Immature natural killer cell (primary cell): ENCODE data around the gene THEM4. TPM values are rescaled to one million over a fixed set of nuclear protein-coding genes. Genes with fewer than 3 reads are reported as not detected.

ENCODE experiments used
- DNase-seq, 3 donors: peaks; one replicate each; pipeline ENCODE4 v3.0.0; 2022; ENCODE audit warnings: mixed read lengths in 1 of 3
- H3K27ac Mint-ChIP-seq, 6 donors: one replicate each; pipeline ENCODE4 v1.8.0; 2020; ENCODE audit warnings: mixed read lengths in 6 of 6, mild to moderate bottlenecking in 5 of 6, inconsistent platforms in 4 of 6, moderate library complexity in 3 of 6
- H3K27me3 Mint-ChIP-seq, 3 donors: one replicate each; pipeline ENCODE4 v1.8.0; 2020 to 2021; ENCODE audit warnings: low read depth in 3 of 3, mild to moderate bottlenecking in 3 of 3, mixed read lengths in 3 of 3, moderate library complexity in 3 of 3, inconsistent platforms in 1 of 3
- H3K36me3 Mint-ChIP-seq, 3 donors: one replicate each; pipeline ENCODE4 v1.8.0; 2020; ENCODE audit warnings: mixed read lengths in 3 of 3, inconsistent platforms in 2 of 3, mild to moderate bottlenecking in 2 of 3
- H3K4me1 Mint-ChIP-seq, 2 donors: one replicate each; pipeline ENCODE4 v1.8.0; 2020; ENCODE audit warnings: inconsistent platforms in 2 of 2, mild to moderate bottlenecking in 2 of 2, mixed read lengths in 2 of 2, moderate library complexity in 1 of 2
- H3K4me3 Mint-ChIP-seq, 5 donors: one replicate each; pipeline ENCODE4 v1.8.0; 2020; ENCODE audit warnings: mild to moderate bottlenecking in 5 of 5, mixed read lengths in 5 of 5, inconsistent platforms in 3 of 5, moderate library complexity in 3 of 5
- H3K9me3 Mint-ChIP-seq, 6 donors: one replicate each; pipeline ENCODE4 v1.8.0; 2020; ENCODE audit warnings: mild to moderate bottlenecking in 6 of 6, mixed read lengths in 6 of 6, inconsistent platforms in 4 of 6, moderate library complexity in 3 of 6
- polyA plus RNA-seq, 3 donors: library from polyadenylated mRNA; unstranded; fragments of 300-500 nt; fragmentation: Illumina TruSeq; gene quantifications; one replicate each; pipeline ENCODE4 v1.2.3, GENCODE V29; 2021

Gene THEM4
- polyA plus RNA-seq: 10 to 100 TPM; 29.9 to 38.1 (median 36.7) TPM

GRCh38 chr1:151909167-151910149 lies at the start of gene THEM4:
THEM4 (minus strand) TSS chr1:151909511; CDS start chr1:151909458, 53 bp downstream.
- peaks cover 15 to 20% (median 16%) of the 10 kb centered on the region in 3 donors for H3K36me3 Mint-ChIP-seq
- peaks cover 36 to 41% of the 10 kb centered on the region in 2 donors for H3K4me1 Mint-ChIP-seq
- H3K9me3 Mint-ChIP-seq: peaks cover 5 to 12% (median 8%) of the 10 kb centered on the region in 6 donors
- H3K4me3 Mint-ChIP-seq: peak within 1 kb of the TSS; percentile 79 to 89 (median 88)
- peaks cover 0 to 5% (median 4%) of the 10 kb centered on the region in 3 donors for H3K27me3 Mint-ChIP-seq
- DNase-seq: peak; percentile 91 to 95 (median 93)
- peak within 1 kb of the TSS; percentile 80 to 91 (median 88) for H3K27ac Mint-ChIP-seq

- H3K27me3 Mint-ChIP-seq: peaks cover 0 to 1% (median 0%) of the 10 kb centered on the region in 3 donors
- no peaks in the 10 kb centered on the region for H3K36me3 Mint-ChIP-seq
- no peak for DNase-seq
- no peak overlapping the region for H3K27ac Mint-ChIP-seq
- H3K4me3 Mint-ChIP-seq: no peak overlapping the region
- H3K4me1 Mint-ChIP-seq: no peaks in the 10 kb centered on the region
- H3K9me3 Mint-ChIP-seq: no peaks in the 10 kb centered on the region
These were observed 49.6 kb upstream of the THEM4 start for GRCh38 chr1:151958959-151959358.

DNA sequence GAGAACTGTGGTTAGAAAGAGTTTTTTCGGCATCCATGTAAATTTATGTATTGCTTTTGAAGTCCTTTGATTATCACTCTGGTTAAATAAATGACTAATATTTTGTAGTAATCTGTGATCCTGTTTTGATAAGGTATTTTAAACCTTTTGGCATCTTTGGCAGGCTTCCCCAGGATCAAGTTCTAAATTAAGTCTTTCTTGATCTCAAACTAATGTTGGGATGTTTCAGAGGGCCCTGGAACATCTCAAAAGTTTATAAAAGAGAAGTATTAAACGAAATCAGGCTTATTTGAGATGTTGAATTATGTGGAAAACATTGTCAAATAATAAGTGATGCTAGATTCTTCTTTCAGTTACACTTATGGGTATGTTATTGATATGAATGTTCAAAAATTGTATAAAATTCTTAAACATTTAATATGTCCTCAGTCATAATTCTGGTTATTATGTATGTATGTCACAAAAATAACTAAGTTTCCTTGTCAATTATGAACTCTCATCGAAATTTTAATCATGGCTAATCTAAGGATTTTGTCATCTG lies 47.7 kb upstream of the THEM4 start:
- Mint-ChIP-seq H3K27me3 (no peaks in the 10 kb centered on the region), H3K36me3 (no peaks in the 10 kb centered on the region), H3K9me3 (no peaks in the 10 kb centered on the region), H3K4me1 (no peaks in the 10 kb centered on the region), H3K4me3 (no peak overlapping the region), H3K27ac (no peak overlapping the region)
- DNase-seq: no peak

- Mint-ChIP-seq H3K36me3 (no peaks in the 10 kb centered on the region), H3K9me3 (no peaks in the 10 kb centered on the region), H3K27me3 (no peaks in the 10 kb centered on the region), H3K4me3 (no peak overlapping the region), H3K4me1 (no peaks in the 10 kb centered on the region), H3K27ac (no peak overlapping the region)
- DNase-seq: no peak
These were observed 44.2 kb upstream of the THEM4 start for GRCh38 chr1:151953409-151954094.

- Mint-ChIP-seq H3K4me3 (no peak overlapping the region), H3K36me3 (no peaks in the 10 kb centered on the region), H3K4me1 (no peaks in the 10 kb centered on the region), H3K27me3 (no peaks in the 10 kb centered on the region), H3K27ac (no peak overlapping the region), H3K9me3 (no peaks in the 10 kb centered on the region)
- no peak for DNase-seq
These were observed 43.5 kb upstream of the THEM4 start for GRCh38 chr1:151952811-151953210.

DNA sequence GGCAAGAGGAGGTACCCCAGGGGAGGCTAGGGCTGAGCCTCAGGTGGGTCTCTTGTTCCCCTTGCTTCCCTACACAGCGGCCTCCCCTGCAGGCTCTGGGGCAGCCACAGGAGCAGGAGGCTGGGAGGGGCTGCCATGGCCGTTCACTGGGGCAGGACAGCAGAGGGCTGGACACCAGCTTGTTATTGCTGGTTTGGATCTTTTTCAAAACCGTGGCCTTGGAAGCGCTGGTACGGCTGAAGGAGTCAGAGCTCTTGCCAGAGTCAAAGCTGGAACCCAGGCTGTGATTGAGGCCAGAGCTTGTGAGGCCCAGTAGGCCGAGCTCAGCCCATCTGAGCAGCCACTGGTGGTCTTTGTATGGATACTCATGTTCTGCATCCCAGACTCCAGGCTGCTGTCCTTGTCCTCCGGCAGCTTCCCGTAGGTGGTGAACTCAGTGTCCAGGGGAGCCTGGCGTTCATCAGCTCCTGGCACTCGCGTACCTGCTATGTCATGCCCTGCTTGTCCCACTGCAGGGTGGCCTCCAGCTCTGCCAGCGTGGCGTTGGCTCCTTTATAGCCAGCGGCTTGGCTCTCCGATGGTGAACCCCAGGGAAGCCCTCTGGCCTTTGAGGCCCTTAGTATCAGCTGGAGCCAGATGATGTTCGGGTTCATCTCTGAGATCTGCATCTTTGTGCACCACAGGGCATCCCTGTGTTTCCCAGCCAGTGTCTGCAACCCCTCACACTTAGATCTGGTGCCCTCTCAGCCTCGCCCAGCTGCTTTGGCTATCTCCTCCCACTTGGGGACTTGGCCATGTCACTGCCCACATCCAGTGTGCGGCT lies 40.3 kb upstream of the THEM4 start:
- DNase-seq: no peak
- H3K4me3 Mint-ChIP-seq: no peak overlapping the region
- H3K27me3 Mint-ChIP-seq: peaks cover 0 to 6% (median 2%) of the 10 kb centered on the region in 3 donors
- H3K9me3 Mint-ChIP-seq: no peaks in the 10 kb centered on the region
- peaks cover 24% of the 10 kb centered on the region in 2 donors for H3K4me1 Mint-ChIP-seq
- peak overlapping the region in 3 of 6 donors; percentile 7 to 83 (median 65) for H3K27ac Mint-ChIP-seq
- no peaks in the 10 kb centered on the region for H3K36me3 Mint-ChIP-seq

- peak overlapping the region in 1 of 6 donors; percentile 56 for H3K27ac Mint-ChIP-seq
- H3K27me3 Mint-ChIP-seq: peaks cover 0 to 6% (median 2%) of the 10 kb centered on the region in 3 donors
- H3K4me1 Mint-ChIP-seq: peaks cover 29 to 30% of the 10 kb centered on the region in 2 donors
- H3K36me3 Mint-ChIP-seq: no peaks in the 10 kb centered on the region
- H3K9me3 Mint-ChIP-seq: no peaks in the 10 kb centered on the region
- no peak overlapping the region for H3K4me3 Mint-ChIP-seq
- no peak for DNase-seq
These were observed 39.2 kb upstream of the THEM4 start for GRCh38 chr1:151948506-151948905.

- H3K4me3 Mint-ChIP-seq: no peak overlapping the region
- no peaks in the 10 kb centered on the region for H3K36me3 Mint-ChIP-seq
- peaks cover 29 to 30% of the 10 kb centered on the region in 2 donors for H3K4me1 Mint-ChIP-seq
- DNase-seq: no peak
- peaks cover 0 to 6% (median 2%) of the 10 kb centered on the region in 3 donors for H3K27me3 Mint-ChIP-seq
- peak overlapping the region; percentile 83 to 94 (median 90) for H3K27ac Mint-ChIP-seq
- no peaks in the 10 kb centered on the region for H3K9me3 Mint-ChIP-seq
These were observed 37.8 kb upstream of the THEM4 start for GRCh38 chr1:151947140-151947539.

- H3K9me3 Mint-ChIP-seq: no peaks in the 10 kb centered on the region
- peak; percentile 81 to 91 (median 85) for DNase-seq
- no peaks in the 10 kb centered on the region for H3K36me3 Mint-ChIP-seq
- H3K27ac Mint-ChIP-seq: peak overlapping the region; percentile 83 to 94 (median 90)
- H3K27me3 Mint-ChIP-seq: peaks cover 0 to 9% (median 6%) of the 10 kb centered on the region in 3 donors
- H3K4me1 Mint-ChIP-seq: peaks cover 29 to 30% of the 10 kb centered on the region in 2 donors
- H3K4me3 Mint-ChIP-seq: peak overlapping the region; percentile 11 to 70 (median 62)
These were observed 36.7 kb upstream of the THEM4 start for GRCh38 chr1:151945725-151946722.

DNA sequence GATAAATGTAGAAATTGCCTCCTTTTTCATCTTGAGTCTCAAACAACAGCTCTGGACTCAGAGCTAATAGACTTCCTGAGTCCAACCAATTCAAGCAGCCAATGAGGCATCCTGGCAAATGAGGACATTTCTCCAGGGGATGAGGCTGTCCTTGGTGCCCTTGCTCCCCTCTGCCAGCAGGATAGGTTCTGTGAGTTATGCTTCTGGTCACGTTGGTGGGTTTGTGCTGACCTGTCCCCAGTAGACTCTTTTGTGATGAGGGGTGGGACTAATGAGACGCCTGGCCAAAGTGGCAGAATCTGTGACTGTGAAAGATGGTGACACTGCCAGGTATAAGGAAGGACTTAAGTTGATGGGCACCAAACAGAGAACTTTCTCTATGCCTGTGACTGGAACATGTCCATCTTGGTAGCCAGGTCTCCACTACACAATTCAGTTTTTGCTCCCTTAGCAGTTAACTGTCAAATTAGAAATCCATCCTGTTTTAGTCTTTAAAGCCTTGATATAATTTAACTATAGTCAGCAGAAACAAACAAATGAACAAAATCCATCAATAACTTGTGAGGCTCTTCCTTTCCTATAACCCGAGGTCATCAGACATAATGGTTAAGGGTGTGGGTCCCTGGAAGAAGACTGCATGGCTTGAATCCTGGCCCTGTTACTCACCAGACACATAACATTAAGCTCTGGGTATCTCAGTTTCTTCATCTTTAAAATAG lies 35.7 kb upstream of the THEM4 start:
- no peak for DNase-seq
- no peaks in the 10 kb centered on the region for H3K36me3 Mint-ChIP-seq

GRCh38 chr1:151944126-151944856 lies 35.0 kb upstream of the THEM4 start:
- Mint-ChIP-seq H3K27me3 (peaks cover 4 to 10% (median 6%) of the 10 kb centered on the region in 3 donors), H3K4me1 (peaks cover 29 to 30% of the 10 kb centered on the region in 2 donors), H3K27ac (peak overlapping the region; percentile 83 to 94 (median 90)), H3K9me3 (no peaks in the 10 kb centered on the region), H3K4me3 (peak overlapping the region in 2 of 5 donors; percentile 8 to 12), H3K36me3 (no peaks in the 10 kb centered on the region)
- peak in 1 of 3 donors; percentile 44 for DNase-seq

More for the DNA sequence above, 35.7 kb upstream of the THEM4 start:
- Mint-ChIP-seq H3K27ac (peak overlapping the region; percentile 83 to 94 (median 90)), H3K4me3 (peak overlapping the region; percentile 11 to 70 (median 62)), H3K4me1 (peaks cover 29 to 30% of the 10 kb centered on the region in 2 donors), H3K9me3 (no peaks in the 10 kb centered on the region), H3K27me3 (peaks cover 4 to 10% (median 6%) of the 10 kb centered on the region in 3 donors)
